Right forelimb (tissue), 1 donor: ENCODE measurements around the gene WAPL.
"Not testable (repeated sequence)": the region's sequence is repeated elsewhere in the genome, so short reads cannot be mapped to it uniquely, and the experiment has no call there.

Experiments
- DNase-seq: peaks from one replicate; pipeline ENCODE4 v3.0.0-alpha.2; 2018

Gene WAPL

GRCh38 chr10:86521678-86522509, at the start of gene WAPL:
Gene WAPL (minus strand): TSS chr10:86521792. CDS start chr10:86518069, 3,723 bp downstream.
- peak; percentile 97 for DNase-seq

- no peak for DNase-seq
These were observed 47.7 kb upstream of the WAPL start for GRCh38 chr10:86569335-86569734.

GRCh38 chr10:86566518-86566917, 44.9 kb upstream of the WAPL start:
- not testable (repeated sequence) for DNase-seq

- not testable (repeated sequence) for DNase-seq
These were observed 41.7 kb upstream of the WAPL start for GRCh38 chr10:86563338-86563737.

GRCh38 chr10:86558695-86559094, 37.1 kb upstream of the WAPL start:
- not testable (repeated sequence) for DNase-seq

- DNase-seq = no peak
These were observed 35.5 kb upstream of the WAPL start for GRCh38 chr10:86556933-86557649.

- no peak for DNase-seq
These were observed 34.9 kb upstream of the WAPL start for GRCh38 chr10:86556532-86556931.

GRCh38 chr10:86553639-86554038, 32.0 kb upstream of the WAPL start:
- DNase-seq = no peak

- DNase-seq = no peak
These were observed 31.6 kb upstream of the WAPL start for GRCh38 chr10:86553213-86553612.

- no peak for DNase-seq
These were observed 25.7 kb upstream of the WAPL start for GRCh38 chr10:86547296-86547695.

- DNase-seq = no peak
These were observed 23.5 kb upstream of the WAPL start for GRCh38 chr10:86545101-86545500.

- no peak for DNase-seq
These were observed 18.4 kb upstream of the WAPL start for GRCh38 chr10:86540016-86540415.

GRCh38 chr10:86538547-86538946, 17.0 kb upstream of the WAPL start:
- DNase-seq = no peak

GRCh38 chr10:86538040-86538439, 16.4 kb upstream of the WAPL start:
- DNase-seq = not testable (repeated sequence)

- DNase-seq = no peak
These were observed 14.8 kb upstream of the WAPL start for GRCh38 chr10:86536294-86536861.

GRCh38 chr10:86535132-86535882, 13.7 kb upstream of the WAPL start:
- DNase-seq = peak; percentile 61

GRCh38 chr10:86533328-86533727, 11.7 kb upstream of the WAPL start:
- DNase-seq = no peak

GRCh38 chr10:86528736-86529135, 7.1 kb upstream of the WAPL start:
- not testable (repeated sequence) for DNase-seq

GRCh38 chr10:86526606-86527005, 5.0 kb upstream of the WAPL start:
- DNase-seq = no peak

- DNase-seq = not testable (repeated sequence)
These were observed 4.1 kb upstream of the WAPL start for GRCh38 chr10:86525713-86526112.

GRCh38 chr10:86524225-86524962, 2.8 kb upstream of the WAPL start:
- DNase-seq = no peak

GRCh38 chr10:86523348-86523747, 1.8 kb upstream of the WAPL start:
- no peak for DNase-seq
